ENCODE data around the gene SOST. TPM values are rescaled to one million over a fixed set of nuclear protein-coding genes. Genes with fewer than 3 reads are reported as not detected.

The SOST gene
- total and polyA plus RNA-seq, 2 donors (not counting 3 experiments of a cell fraction or from before 2014, with no cell fraction given), result not detected

GRCh38 chr17:43767053-43767712, 8.6 kb upstream of the SOST start:
- Histone ChIP-seq H3K9ac (replicated peaks; ENCODE audit: extremely low read depth, insufficient read depth, low read length) (no peak overlapping the region), H4K20me1 (replicated peaks; ENCODE audit: control insufficient read depth, extremely low read depth, insufficient read depth, low read length) (no peaks in the 10 kb centered on the region), H3K36me3 (ENCODE audit: control insufficient read depth in 2 of 2, extremely low read depth in 1 of 2, insufficient read depth in 2 of 2, low read length in 2 of 2) (peaks cover 3 to 16% of the 10 kb centered on the region in 2 experiments), H3K4me3 (replicated peaks in 1 of 3; ENCODE audit: insufficient read depth in 1 of 3, low read depth in 1 of 3, low read length in 3 of 3) (no peak overlapping the region), H3K27me3 (ENCODE audit: control insufficient read depth in 2 of 2, insufficient read depth in 2 of 2, low read length in 2 of 2) (no peaks in the 10 kb centered on the region), H3K9me1 (replicated peaks; ENCODE audit: control insufficient read depth, extremely low read depth, insufficient read depth, low read length) (no peaks in the 10 kb centered on the region), H3K9me3 (replicated peaks; ENCODE audit: control insufficient read depth, insufficient read depth, low read length) (no peaks in the 10 kb centered on the region), H3K4me1 (ENCODE audit: control insufficient read depth, extremely low read depth, insufficient read depth, low read length) (peaks cover 2% of the 10 kb centered on the region), H2AFZ (ENCODE audit: low read depth, low read length) (no peak overlapping the region), H3K79me2 (ENCODE audit: control insufficient read depth, insufficient read depth, low read length) (no peaks in the 10 kb centered on the region), H3K4me2 (ENCODE audit: insufficient read depth, low read length) (no peak overlapping the region), H3K27ac (ENCODE audit: insufficient read depth, low read depth, low read length) (no peak overlapping the region)
- CTCF ChIA-PET, result interaction anchor here (0.6 to 3.2 kb wide), 32 partner anchors 8 to 280 kb away, joined by 3 to 55 read pairs (median 4); partner anchors contain the start of genes CD300LG and DUSP3
- dilution Hi-C loops (cut with MboI; ENCODE audit: extremely low pct_ligation_motif_present, low sequenced_read_pairs) (loop anchor here (5.0 kb wide), 1 partner anchor 65 kb away; no protein-coding TSS in a partner anchor), intact Hi-C loops (cut with micrococcal nuclease) (no loop called here)
- TF ChIP-seq MYC (IDR thresholded peaks at IDR 0.05; ENCODE audit: low read depth, low read length) (no peak), GATA2 (IDR thresholded peaks at IDR 0.05; ENCODE audit: insufficient read depth, insufficient read length, low read depth, low read length) (no peak), POLR2AphosphoS5 (IDR thresholded peaks at IDR 0.05; ENCODE audit: insufficient read depth, low read depth, low read length) (no peak), JUN (IDR thresholded peaks at IDR 0.05; ENCODE audit: borderline replicate concordance, insufficient read depth, insufficient read length, low read depth) (no peak)
- TF ChIP-seq, protein P1, sequence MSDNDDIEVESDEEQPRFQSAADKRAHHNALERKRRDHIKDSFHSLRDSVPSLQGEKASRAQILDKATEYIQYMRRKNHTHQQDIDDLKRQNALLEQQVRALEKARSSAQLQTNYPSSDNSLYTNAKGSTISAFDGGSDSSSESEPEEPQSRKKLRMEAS (IDR thresholded peaks at IDR 0.05; ENCODE audit: insufficient read depth, insufficient read length), result no peak
- TF ChIP-seq, protein P2, sequence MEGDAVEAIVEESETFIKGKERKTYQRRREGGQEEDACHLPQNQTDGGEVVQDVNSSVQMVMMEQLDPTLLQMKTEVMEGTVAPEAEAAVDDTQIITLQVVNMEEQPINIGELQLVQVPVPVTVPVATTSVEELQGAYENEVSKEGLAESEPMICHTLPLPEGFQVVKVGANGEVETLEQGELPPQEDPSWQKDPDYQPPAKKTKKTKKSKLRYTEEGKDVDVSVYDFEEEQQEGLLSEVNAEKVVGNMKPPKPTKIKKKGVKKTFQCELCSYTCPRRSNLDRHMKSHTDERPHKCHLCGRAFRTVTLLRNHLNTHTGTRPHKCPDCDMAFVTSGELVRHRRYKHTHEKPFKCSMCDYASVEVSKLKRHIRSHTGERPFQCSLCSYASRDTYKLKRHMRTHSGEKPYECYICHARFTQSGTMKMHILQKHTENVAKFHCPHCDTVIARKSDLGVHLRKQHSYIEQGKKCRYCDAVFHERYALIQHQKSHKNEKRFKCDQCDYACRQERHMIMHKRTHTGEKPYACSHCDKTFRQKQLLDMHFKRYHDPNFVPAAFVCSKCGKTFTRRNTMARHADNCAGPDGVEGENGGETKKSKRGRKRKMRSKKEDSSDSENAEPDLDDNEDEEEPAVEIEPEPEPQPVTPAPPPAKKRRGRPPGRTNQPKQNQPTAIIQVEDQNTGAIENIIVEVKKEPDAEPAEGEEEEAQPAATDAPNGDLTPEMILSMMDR (IDR thresholded peaks at IDR 0.05; ENCODE audit: extremely low read depth in 1 of 2, insufficient read depth in 1 of 2, low read depth in 1 of 2, low read length in 2 of 2), result no peak
- DNase-seq (ENCODE audit: low read depth, low spot score), result no peak
- FAIRE-seq, result no peak
- no TSS peak for BruUV-seq (replicated peaks)
- POLR2A ChIA-PET, result no interaction called here
